Adrenal gland (tissue), 5 donors: Measurements from ENCODE around the gene RBM28.

ENCODE experiments used
- CTCF ChIP-seq, 6 experiments: fragments of 450-650 bp in 4 of 6; fragments of 200-600 bp in 2 of 6; sonication (generic) in 1 of 6; IDR thresholded peaks; 1 replicate in 5 of 6; 2 replicates in 1 of 6; pipeline versions ENCODE4 v1.5.1 to v1.8.0; 2016 to 2021; ENCODE audit warnings: antibody characterized with exemption in 6 of 6, mild to moderate bottlenecking in 2 of 6, moderate library complexity in 1 of 6
- POLR2A ChIP-seq, 2 donors: fragments of 450-650 bp; IDR thresholded peaks; one replicate each; pipeline ENCODE4 v1.6.1; 2017; ENCODE audit warnings: antibody characterized with exemption in 2 of 2, mild to moderate bottlenecking in 2 of 2, moderate library complexity in 1 of 2
- donor health status: DM: no; HTN: no; CAD: no.

GRCh38 chr7:128311013-128311412 is 32.7 kb downstream of the RBM28 start:
- TF ChIP-seq POLR2A (IDR thresholded peaks at IDR 0.05) (no peak), CTCF (IDR thresholded peaks at IDR 0.05) (no peak)
